B cell (primary cell): Measurements from ENCODE around the gene NHERF2. TPM values are rescaled to one million over a fixed set of nuclear protein-coding genes. Genes with fewer than 3 reads are reported as not detected.

Experiments
- ATAC-seq: fragments of 200-7000 bp; cut with Tn5 transposase; one replicate; pipeline ENCODE4 v1.10.0; 2021; ENCODE audit warnings: low read depth, mild to moderate bottlenecking, moderate number of reproducible peaks, moderate library complexity
- CTCF ChIA-PET: fragments of 350-600 bp; sonication (Branson Sonifier 250); formaldehyde crosslinking; loops from one replicate; lab custom pipeline; 2021; ENCODE audit warnings: antibody characterized with exemption, inconsistent platforms; lab: Charles Lee
- POLR2A ChIA-PET: fragments of 350-600 bp; sonication (Branson Sonifier 250); formaldehyde crosslinking; loops from one replicate; lab custom pipeline; 2021; ENCODE audit warnings: antibody characterized with exemption; lab: Charles Lee
- DNase-seq: peaks from one replicate; pipeline ENCODE4 v3.0.0; 2013
- H2AFZ ChIP-seq: 2 replicates; pipeline ENCODE4 v1.6.1; 2012; ENCODE audit warnings: mild to moderate bottlenecking, low read depth, low read length; ENCODE audit not compliant: insufficient read depth, poor library complexity, severe bottlenecking
- H3K27ac ChIP-seq, 2 donors: 1 replicate in 1 of 2; 2 replicates in 1 of 2; pipeline ENCODE4 v1.5.1; 2012 to 2013; ENCODE audit warnings: low read length in 2 of 2, mild to moderate bottlenecking in 2 of 2, moderate library complexity in 1 of 2
- H3K27me3 ChIP-seq, 4 experiments: fragments of 200-600 bp in 1 of 4; sonication (generic) in 1 of 4; replicated peaks in 1 of 4; 1 replicate in 2 of 4; 2 replicates in 2 of 4; pipeline versions ENCODE4 v1.6.1 to v1.7.0; 2013 to 2016; ENCODE audit warnings: low read length in 3 of 4, mild to moderate bottlenecking in 2 of 4, mixed read lengths in 1 of 4, moderate library complexity in 1 of 4; ENCODE audit not compliant: insufficient read depth in 4 of 4, control insufficient read depth in 3 of 4; ENCODE audit errors: control extremely low read depth in 1 of 4
- H3K36me3 ChIP-seq, 2 experiments: replicated peaks in 1 of 2; 1 replicate in 1 of 2; 2 replicates in 1 of 2; pipeline versions ENCODE4 v1.6.1 to v1.7.1; 2013; ENCODE audit warnings: low read length in 1 of 2; ENCODE audit not compliant: insufficient read depth in 2 of 2, control insufficient read depth in 1 of 2; ENCODE audit errors: control extremely low read depth in 1 of 2, extremely low read depth in 1 of 2
- H3K4me1 ChIP-seq, 2 donors: fragments of 200-600 bp in 1 of 2; sonication (generic) in 1 of 2; 1 replicate in 1 of 2; 2 replicates in 1 of 2; pipeline versions ENCODE4 v1.5.1 to v1.6.1; 2013 to 2017; ENCODE audit warnings: low read length in 2 of 2; ENCODE audit not compliant: control insufficient read depth in 2 of 2, insufficient read depth in 2 of 2
- H3K4me2 ChIP-seq: replicated peaks from 2 replicates; pipeline ENCODE3; 2012; ENCODE audit warnings: mild to moderate bottlenecking, low read depth, low read length; ENCODE audit not compliant: poor library complexity, severe bottlenecking
- H3K4me3 ChIP-seq, 5 experiments: fragments of 200-600 bp in 1 of 5; sonication (generic) in 1 of 5; 1 replicate in 3 of 5; 2 replicates in 2 of 5; pipeline versions ENCODE4 v1.5.1 to v1.7.0; 2011 to 2016; ENCODE audit warnings: low read length in 4 of 5, mild to moderate bottlenecking in 4 of 5, low read depth in 2 of 5, control low read depth in 1 of 5, moderate library complexity in 1 of 5; ENCODE audit not compliant: insufficient read depth in 1 of 5; ENCODE audit errors: control extremely low read depth in 1 of 5, extremely low read depth in 1 of 5
- H3K79me2 ChIP-seq: fragments of 200-600 bp; sonication (generic); one replicate; pipeline ENCODE4 v1.6.0; 2016; ENCODE audit warnings: low read length; ENCODE audit not compliant: control insufficient read depth, insufficient read depth
- H3K9ac ChIP-seq: fragments of 200-600 bp; sonication (generic); 2 replicates; pipeline ENCODE4 v1.6.1; 2017; ENCODE audit warnings: mild to moderate bottlenecking, low read length, moderate library complexity
- H3K9me3 ChIP-seq, 3 donors: one replicate each; pipeline versions ENCODE4 v1.6.1 to v1.7.1; 2013; ENCODE audit warnings: low read length in 2 of 3; ENCODE audit not compliant: control insufficient read depth in 2 of 3, insufficient read depth in 1 of 3; ENCODE audit errors: control extremely low read depth in 1 of 3
- H4K20me1 ChIP-seq: 2 replicates; pipeline ENCODE4 v1.6.0; 2012; ENCODE audit warnings: mild to moderate bottlenecking, low read length; ENCODE audit not compliant: insufficient read depth, control insufficient read depth, poor library complexity, severe bottlenecking
- H3K27ac Mint-ChIP-seq: one replicate; pipeline ENCODE4 v1.8.0; 2021; ENCODE audit warnings: mixed read lengths
- H3K27me3 Mint-ChIP-seq: one replicate; pipeline ENCODE4 v1.8.0; 2021; ENCODE audit warnings: mixed read lengths
- H3K4me1 Mint-ChIP-seq: one replicate; pipeline ENCODE4 v1.8.0; 2021; ENCODE audit warnings: mixed read lengths
- H3K4me3 Mint-ChIP-seq: one replicate; pipeline ENCODE4 v1.8.0; 2021; ENCODE audit warnings: mixed read lengths
- H3K9me3 Mint-ChIP-seq: one replicate; pipeline ENCODE4 v1.8.0; 2022; ENCODE audit warnings: mixed read lengths; ENCODE audit not compliant: insufficient read depth
- EZH2 ChIP-seq: IDR thresholded peaks from 2 replicates; pipeline ENCODE4 v1.6.1; 2012; ENCODE audit warnings: borderline replicate concordance, low read depth, mild to moderate bottlenecking, moderate library complexity, low read length; ENCODE audit not compliant: insufficient read depth, poor library complexity, severe bottlenecking
- WGBS: methylation state at CpG from one replicate; pipeline ENCODE4 v1.1.5; 2013; ENCODE audit warnings: missing lambda C conversion rate; ENCODE audit not compliant: insufficient coverage; 5-methylcytosine and 5-hydroxymethylcytosine counted together
- intact Hi-C: fragments of 100-400 bp; cut with micrococcal nuclease; formaldehyde crosslinking; loops from one replicate; pipeline ENCODE4 v1.10.0; 2022
- polyA plus RNA-seq: library from polyadenylated mRNA; depleted of rRNA; stranded (reverse); fragments of >200 nt; gene quantifications from 2 replicates; pipeline ENCODE4 v1.2.3, GENCODE V29; 2012
- total RNA-seq, 2 donors: library from RNA; stranded (reverse); fragments of 120-200 nt in 1 of 2; gene quantifications; 1 replicate in 1 of 2; 2 replicates in 1 of 2; pipeline versions ENCODE4 v1.2.3 to v1.2.4, GENCODE V29; 2013 to 2022
- TF ChIP-seq, protein P1 (sequence below): fragments of 200-600 bp; IDR thresholded peaks from one replicate; pipeline ENCODE4 v1.8.0; 2022; ENCODE audit warnings: antibody characterized with exemption, mild to moderate bottlenecking

NHERF2 gene
- total and polyA plus RNA-seq, 2 donors (not counting 1 experiment from before 2014, with no cell fraction given): 1.8 to 2.2 TPM

DNA sequence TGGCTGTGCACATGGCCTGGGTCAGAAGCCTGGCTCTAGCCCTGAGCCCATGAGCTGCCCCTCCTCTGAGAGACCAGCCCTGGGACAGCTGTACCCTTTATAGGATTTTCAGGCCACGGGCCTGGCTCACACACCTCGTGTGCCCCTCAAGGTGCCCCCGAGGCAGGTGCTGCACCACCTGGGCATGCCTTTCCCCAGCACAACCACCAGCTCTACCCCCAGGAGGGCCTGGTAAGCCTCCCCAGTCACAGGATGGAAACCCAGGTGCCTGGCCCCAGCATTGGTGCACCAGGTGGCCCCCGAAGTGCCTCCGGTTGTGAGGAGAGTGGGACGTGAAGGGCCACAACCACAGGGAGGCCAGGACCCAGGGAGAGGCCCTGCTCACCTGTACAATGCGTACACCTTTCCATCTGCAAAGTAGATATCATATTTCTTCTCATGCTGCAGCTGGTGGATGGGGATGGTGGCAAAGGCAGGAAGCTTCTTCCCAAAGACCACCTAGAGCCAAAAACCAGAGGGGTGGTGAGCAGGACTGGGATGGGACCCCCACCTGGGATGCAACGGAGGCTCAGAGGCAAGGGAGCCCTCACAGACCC is 23.4 kb upstream of the NHERF2 start:
- CTCF ChIA-PET: interaction anchor here (0.6 to 4.9 kb wide), 13 partner anchors 9 to 1313 kb away, joined by 3 to 46 read pairs (median 5); partner anchors contain the start of genes ECI1, NOXO1, RAB26 and TRAF7
- Histone ChIP-seq H3K79me2 (peaks cover 61% of the 10 kb centered on the region), H4K20me1 (peaks cover 79% of the 10 kb centered on the region), H3K4me2 (peak overlapping the region; percentile 59), H3K36me3 (peaks cover 0 to 51% of the 10 kb centered on the region in 2 experiments), H3K4me1 (peaks cover 26 to 38% of the 10 kb centered on the region in 2 donors), H3K27ac (no peak overlapping the region), H3K4me3 (no peak overlapping the region), H2AFZ (no peak overlapping the region), H3K27me3 (no peaks in the 10 kb centered on the region), H3K9ac (no peak overlapping the region), H3K9me3 (no peaks in the 10 kb centered on the region)
- Mint-ChIP-seq H3K4me1 (peaks cover 35% of the 10 kb centered on the region), H3K27me3 (no peaks in the 10 kb centered on the region), H3K4me3 (no peak overlapping the region), H3K9me3 (no peaks in the 10 kb centered on the region), H3K27ac (no peak overlapping the region)
- POLR2A ChIA-PET: interaction anchor here (0.6 to 1.5 kb wide), 5 partner anchors 12 to 1951 kb away, joined by 3 to 9 read pairs (median 5); partner anchors contain the start of gene TRAF7
- DNase-seq (no peak), ATAC-seq (no peak)
- intact Hi-C loops: no loop called here
- TF ChIP-seq, protein P1, sequence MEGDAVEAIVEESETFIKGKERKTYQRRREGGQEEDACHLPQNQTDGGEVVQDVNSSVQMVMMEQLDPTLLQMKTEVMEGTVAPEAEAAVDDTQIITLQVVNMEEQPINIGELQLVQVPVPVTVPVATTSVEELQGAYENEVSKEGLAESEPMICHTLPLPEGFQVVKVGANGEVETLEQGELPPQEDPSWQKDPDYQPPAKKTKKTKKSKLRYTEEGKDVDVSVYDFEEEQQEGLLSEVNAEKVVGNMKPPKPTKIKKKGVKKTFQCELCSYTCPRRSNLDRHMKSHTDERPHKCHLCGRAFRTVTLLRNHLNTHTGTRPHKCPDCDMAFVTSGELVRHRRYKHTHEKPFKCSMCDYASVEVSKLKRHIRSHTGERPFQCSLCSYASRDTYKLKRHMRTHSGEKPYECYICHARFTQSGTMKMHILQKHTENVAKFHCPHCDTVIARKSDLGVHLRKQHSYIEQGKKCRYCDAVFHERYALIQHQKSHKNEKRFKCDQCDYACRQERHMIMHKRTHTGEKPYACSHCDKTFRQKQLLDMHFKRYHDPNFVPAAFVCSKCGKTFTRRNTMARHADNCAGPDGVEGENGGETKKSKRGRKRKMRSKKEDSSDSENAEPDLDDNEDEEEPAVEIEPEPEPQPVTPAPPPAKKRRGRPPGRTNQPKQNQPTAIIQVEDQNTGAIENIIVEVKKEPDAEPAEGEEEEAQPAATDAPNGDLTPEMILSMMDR: no peak
- no peak for TF ChIP-seq EZH2
- 83% methylated on average over 4 of the region's 8 CpGs for WGBS
